Measurements from ENCODE around the gene SPNS3.

Gene SPNS3

DNA sequence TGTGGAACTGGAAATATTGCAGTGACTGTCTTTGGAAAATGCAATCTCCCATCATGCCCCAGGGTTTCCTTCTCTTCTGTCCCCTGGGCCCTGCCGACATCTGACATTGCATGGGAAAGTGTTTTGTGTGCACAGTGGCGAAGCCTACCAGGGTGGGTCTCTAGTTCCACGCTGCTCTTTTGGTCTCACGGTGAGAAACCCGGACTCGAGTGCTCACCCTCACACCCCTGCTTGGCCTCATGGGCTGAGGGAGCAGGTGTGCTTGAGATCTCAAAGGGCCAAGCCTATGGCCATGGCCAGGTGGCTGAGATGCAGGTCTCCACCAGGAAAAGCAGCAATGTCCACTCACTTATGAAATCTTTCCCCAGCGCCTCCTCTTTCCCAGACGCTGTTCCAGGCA, 32.0 kb downstream of the SPNS3 start:
- DNase-seq (ENCODE audit: low spot score), result no peak

DNA sequence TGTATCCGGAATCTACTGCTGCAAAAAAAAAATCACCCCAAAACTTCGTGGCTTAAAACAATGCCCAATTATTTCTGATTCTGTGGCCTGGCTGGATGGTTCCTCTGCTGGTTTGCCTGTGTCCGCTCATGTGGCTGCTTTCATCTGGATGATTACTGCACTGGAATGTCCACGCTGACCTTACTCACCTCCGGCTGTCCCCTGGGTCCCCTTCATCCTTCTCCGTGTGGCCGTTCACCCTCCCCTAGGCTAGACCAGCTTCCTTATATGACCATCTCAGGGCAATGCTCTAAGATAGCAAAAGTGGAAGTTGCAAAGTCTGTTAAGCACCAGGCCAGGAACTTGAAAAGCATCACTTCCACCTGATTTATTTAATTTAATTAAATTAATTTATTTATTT, 33.5 kb downstream of the SPNS3 start:
- DNase-seq (ENCODE audit: low spot score), result no peak

DNA sequence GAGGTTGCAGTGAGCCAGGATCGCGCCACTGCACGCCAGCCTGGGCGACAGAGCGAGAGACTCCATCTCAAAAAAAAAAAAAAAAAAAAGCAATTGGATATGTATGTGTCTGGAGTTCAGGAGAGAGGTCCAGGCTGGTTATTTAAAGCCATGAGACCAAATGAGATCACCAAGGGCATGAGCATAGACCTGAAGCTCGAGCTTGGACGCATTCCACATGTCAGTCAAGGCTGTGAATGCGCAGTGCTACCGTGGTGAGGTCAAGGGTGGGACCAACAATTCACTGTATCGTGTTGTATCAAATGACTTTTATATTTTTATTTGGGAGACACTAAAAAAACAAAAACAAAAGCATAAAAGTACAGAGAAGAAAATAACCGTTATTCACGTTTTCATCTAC, 35.8 kb downstream of the SPNS3 start:
- no peak for DNase-seq (ENCODE audit: low spot score)

DNA sequence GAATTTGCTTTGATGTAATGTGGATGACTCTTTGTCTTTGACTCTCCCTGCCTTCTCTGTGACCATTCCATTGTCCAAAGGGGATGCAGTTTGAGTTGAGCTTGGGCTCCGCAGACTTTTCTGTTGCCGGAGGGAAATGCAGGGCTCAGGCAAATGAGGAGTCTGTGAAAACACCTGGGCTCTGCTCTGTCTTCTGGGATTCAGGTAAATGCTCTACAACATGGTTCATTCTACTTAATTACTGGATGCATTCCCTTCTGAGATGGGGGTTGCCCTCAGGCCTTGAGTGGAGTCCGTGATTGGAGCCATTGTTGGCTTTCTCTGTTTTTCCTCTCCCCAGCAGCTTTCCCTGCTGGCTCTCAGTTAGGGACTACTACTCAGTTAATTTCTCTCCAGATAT, 38.5 kb downstream of the SPNS3 start:
- no peak for DNase-seq (ENCODE audit: low spot score)

DNA sequence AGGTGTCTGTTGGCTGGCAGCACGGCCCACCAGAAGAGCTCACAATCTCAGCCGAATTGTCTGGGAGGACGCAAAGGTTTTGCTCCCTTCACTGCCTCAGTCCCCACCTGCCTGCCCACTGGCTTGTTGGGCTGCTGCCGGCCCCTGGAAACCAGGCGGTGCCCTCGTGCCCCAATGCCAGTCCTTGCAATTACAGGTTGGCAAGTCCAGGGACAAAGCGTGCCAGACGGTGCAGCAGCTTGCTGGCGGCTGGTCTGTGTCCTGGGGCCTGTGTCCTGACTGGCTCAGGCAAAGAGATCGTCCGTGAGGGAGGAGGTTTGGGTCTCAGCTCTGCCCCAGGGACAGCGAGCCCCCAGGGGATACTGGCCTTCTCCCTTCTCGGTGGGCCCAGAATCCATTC, 40.4 kb downstream of the SPNS3 start:
- DNase-seq (ENCODE audit: low spot score), result no peak

DNA sequence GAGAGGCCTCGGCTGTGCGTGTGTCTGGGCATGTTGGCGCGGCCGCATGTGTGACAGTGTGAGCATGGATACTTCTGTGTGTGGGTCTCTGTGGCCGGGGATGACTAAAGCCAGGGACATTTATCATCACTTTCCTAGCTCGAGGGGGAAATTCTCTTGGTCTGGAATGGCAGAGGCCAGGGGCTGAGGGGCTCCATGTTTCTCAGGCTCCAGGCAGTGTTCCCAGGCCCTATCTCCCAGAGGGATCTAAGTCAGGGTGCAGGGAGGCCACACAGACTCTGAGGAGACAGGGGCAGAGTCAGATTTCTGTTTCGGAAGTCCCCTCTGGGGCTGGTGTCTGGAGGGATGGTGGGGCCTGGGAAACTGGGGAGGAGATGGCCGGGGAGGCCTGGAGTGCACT, 41.3 kb downstream of the SPNS3 start:
- no peak for DNase-seq (ENCODE audit: low spot score)

DNA sequence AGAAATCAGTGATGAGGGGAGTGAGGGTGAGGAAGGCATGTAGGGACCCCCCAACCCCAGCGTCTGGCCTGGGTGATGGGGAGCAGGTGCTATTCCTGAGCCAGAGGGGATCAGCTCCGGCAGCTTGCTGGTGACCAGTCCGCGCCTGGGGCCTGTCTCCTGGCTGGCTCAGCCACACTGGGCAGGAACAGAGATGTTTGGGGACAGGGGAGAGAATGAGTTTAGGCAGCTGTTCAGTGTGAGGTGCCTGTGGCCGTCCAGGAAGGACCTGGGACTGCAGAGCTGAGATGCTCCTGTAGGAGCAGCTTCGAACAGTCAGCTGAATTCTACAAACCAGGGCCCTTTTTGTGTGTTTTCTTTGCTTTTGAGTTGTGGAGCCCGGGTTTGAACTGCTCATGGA, 41.7 kb downstream of the SPNS3 start:
- DNase-seq (ENCODE audit: low spot score), result no peak

DNA sequence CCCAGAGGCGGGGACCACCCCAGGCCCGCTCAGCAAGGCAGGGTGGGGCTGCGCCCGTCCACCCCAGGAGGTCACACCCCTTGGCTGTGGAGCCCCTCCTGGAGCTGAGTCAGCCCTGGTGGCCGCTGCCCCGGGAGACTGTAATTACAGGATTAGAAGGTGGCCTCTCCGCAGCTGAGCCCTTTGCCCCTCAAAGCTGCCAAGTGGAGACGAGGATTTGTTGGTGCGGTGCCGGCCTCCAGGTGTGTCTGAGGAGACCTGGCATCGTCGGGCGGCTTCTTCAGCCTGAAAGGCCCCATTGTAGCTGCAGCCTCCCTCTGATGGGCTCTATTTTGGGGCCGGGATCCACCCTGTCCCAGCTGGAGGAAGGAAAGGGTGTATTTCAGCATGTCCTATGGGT, 42.3 kb downstream of the SPNS3 start:
- DNase-seq (ENCODE audit: low spot score), result no peak

DNA sequence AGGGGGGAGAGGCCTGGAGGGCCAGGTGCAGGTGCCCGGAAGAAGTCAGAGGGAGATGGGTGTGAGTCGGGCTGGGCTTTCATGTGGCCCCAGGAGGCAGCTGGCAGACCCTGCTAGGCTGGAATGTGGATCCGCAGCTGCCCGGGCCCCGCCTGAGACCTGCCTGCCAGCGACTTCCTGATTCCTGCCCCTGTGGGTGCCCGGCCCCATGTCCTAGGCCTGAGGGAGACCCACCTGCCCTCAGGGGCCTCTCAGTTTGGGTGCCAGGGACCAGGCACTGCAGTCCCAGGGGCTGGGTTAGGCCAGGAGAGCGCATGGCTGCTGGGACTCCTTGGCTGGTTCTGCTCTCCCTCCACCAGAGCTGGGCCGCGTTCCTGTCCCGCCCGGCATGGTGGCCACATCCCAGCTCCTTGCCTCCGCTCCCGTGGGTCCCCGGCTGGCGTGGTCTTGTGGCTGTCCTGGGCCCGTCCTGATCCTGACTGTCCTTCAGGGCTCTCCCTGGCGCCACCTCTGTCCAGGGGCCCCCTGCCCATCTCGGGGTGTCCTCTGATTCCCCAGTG, 42.9 kb downstream of the SPNS3 start:
- DNase-seq (ENCODE audit: low spot score), result no peak

DNA sequence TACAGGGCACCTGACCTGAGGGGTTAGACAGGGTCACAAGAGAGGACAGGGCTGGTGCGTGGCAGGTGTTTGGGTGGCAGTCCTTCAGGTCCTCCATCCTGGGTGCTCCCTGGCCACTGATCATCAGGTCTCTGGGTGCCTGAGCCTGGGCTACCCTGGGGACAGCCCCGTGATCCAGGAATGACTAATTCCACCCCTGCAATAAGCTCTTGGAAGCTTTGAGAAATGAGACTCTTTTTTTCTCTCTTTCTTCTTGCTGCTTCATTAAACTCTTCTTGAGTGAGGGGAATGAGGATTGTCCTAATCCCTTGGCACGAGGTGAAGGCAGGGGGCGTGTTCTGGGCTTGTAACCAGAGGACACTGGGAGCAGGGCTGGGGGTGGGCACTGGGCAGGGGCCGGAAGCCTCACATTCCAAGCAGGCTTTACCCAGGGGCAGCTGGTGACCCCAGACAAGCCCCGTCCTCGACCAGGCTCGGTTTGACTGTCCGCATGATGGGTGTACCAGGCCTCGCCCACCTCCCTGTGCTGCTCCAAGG, 43.6 kb downstream of the SPNS3 start:
- no peak for DNase-seq (ENCODE audit: low spot score)

DNA sequence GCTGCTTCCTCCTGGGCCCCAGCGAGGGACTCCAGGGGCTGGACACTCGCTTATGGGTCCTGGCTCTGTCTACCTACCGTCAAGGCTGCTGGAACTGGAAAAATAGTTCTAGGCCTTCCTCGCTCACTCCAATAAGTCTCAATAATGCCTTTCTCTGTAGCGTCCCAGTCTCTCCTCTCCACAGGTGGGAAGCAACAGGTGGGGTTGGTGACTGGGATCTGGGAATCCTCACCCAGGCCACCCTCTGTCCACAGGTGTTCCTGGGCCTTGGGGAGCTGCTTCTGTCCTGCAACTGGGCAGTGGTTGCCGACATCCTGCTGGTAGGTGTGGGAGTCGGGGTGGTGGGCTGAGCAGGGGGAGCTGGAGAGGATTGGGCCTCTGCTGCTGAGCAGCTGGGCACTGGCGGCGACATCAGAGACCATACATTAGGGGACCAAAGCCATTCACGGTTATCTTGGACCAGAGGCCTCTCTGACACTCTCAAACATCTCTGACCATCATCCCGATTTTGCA, 44.6 kb downstream of the SPNS3 start:
- DNase-seq (ENCODE audit: low spot score), result no peak

DNA sequence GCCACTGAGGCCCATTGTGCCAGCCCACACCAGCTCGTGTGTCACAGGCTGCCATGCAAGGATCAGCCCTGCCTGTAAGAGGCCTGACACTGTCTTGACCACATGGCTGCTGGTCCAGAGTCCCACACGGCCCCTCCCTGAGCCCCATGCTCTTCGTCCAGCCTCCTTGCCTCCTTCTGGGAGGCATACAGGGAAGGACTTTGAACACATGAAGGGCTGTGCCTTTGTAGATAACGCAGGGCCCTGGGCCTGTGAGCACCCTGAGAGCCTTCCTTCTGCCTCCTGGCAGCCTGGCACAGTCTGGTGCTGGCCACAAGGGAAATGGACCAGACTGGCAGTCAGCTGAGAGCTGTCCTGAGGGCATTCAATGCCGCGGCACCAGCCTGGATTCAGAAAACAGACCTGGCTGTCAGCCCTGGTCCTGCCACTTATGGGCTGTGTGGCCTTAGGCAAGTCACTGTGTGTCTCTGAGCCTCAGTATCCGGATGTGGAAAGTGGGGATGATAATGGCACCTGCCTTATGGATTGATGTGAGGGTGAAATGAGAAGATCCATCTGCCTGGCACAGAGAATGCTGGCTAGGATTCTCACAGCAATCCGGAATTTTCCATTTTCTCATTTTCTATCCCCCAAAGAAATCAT, 45.7 kb downstream of the SPNS3 start:
- DNase-seq (ENCODE audit: low spot score), result no peak

DNA sequence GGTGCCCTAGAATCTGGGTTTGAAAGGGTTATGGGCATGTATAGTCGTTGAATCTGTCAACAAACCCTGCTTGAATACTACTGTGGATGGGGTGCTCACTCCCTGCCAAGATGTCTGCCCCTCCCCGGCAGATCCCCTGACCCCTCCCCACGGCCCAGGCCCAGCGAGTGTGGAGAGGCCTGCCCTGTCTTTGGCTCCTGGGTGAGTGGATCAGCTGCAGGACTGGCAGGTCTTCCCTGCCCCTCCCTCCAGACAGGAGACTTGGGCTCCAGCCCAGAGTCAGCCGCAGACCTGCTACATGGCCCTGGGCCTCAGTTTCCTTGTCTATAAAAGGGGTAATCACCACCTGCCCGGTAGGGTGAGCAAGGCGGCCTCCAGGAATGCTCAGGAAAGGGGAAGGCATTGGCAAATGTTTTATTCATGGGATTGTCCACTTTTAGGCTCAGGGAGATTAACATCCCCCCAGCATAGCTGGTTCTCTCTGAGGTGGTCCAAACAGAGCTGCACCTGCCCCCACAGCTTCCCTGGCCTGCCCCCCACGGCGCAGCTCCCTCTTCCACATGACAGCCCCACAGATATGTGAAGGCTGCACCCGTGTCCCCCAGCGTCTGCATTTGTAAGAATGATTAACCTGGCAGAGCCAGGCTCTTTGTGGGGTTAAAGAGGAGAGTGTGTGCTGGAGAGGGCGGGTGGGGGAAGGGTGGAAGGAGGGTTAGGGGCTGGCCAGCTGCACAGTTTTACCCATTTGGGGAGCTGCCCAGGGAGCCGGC, 46.4 kb downstream of the SPNS3 start:
- DNase-seq (ENCODE audit: low spot score), result no peak

DNA sequence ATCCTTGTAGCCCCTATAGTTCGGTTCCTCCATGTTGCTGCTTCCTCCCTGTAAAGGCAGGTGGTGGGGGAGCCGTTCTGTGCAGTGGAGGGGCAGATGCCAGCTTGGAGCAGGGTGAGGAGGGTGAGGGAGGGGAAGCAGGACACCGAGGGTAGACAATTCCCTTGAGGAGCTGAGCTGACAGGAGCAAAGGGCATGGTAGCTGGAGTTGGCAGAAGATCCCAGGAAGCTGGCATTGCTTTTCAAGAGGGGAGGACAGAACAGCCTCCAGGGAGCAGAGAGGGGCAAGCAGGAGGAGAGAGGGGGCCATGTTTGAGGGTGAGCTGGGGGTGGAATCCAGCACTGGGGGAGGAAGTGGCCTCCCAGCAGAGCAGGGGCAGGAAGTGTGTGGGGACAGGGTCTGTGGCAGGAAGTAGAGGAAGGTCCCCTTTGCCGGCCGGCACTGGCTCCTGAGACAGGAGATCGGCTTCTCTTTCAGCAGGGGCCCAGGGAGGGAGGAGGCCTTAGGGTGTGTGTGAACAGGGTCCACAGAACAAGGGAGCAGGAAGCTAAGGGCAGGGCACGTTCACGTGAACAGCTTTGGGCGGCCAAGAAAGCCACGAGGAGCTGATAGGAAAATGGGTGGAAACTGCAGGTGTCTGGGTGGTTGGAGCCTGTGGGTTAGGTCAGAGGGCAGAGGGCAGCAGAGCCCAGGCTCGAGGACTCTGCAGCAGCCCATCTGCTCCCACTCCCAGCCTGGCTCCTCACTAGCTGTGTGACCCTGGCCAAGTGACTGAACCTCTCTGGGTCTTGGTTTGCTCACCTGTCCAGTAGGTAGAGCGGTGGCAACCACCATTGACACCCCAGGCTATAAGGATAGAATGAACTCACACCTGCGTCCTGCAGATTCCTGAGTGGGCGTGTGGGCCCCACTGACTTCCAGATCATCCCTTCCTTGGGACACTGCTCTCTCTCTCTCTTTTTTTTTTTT, 47.5 kb downstream of the SPNS3 start:
- no peak for DNase-seq (ENCODE audit: low spot score)

DNA sequence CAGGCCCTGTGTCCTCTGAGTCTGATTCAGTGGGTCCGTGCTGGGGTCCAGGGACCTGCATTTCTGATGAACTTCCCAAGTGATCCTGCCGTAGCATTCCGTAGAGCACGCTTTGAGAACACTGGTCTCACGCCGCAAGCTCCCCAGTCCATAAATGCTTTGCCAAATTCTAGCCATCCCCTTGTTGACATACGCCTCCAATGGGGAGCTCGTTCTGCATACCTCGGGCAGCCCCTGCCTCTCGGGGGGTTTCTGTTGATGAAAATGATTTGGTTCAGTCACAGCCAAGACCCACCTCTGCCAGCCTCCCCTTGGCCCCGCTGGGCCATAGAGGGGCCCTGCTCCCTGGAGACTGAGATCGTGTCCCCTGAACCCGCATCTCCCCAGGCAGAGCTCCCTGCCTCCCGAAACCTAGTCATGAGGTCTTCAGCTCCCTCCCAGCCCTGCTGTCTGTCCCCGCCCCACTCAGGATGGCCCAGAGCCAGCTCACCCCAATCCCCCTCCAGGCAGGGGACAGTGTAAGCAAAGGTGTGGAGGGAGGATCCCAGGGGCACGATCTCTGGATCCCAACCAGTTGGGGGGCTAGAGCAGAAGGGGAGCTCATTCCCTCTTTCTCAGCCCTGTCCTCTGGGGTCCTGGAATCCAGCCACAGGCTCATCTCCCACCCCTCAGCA, 48.7 kb downstream of the SPNS3 start:
- no peak for DNase-seq (ENCODE audit: low spot score)

DNA sequence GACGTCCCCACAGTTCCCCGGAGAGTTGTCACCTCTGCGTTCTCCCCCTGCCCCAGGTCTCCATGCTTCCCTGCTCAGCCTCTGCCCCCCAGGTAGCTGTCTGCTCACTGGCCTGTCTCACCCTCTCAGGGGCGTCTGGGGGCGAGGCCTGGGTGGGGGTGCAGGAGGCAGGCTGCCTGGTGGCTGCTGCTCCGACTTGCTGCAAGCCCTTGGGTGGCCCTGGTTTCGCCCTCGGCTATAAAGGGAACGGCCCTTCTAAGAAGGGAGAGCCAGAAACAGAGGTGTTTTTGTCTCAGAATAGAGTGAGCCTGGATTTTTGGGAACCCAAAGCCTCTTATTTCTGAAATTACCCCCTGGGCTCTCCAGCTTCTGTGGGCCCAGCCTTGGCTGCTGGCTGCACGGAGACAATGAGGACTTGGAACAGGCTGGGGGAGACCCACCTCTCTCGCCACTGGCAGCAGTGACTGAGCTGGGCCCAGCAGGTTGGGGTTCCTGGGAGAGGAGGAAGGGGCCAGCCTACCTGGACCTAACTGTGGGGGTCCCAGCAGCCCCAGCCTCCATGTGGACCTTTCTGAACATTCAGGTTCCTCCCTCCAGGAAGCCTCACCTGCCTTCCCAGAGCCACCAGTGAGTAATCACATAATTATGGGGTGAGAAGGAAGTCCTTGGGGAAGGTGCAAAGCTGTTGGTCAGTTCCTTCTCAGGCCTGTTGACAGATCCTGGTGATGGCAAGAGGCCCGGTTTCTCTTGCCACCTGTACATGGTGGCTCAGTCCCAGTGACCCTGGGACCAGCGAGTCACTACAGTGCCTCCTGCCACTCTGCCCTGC, 49.5 kb downstream of the SPNS3 start:
- no peak for DNase-seq (ENCODE audit: low spot score)

DNA sequence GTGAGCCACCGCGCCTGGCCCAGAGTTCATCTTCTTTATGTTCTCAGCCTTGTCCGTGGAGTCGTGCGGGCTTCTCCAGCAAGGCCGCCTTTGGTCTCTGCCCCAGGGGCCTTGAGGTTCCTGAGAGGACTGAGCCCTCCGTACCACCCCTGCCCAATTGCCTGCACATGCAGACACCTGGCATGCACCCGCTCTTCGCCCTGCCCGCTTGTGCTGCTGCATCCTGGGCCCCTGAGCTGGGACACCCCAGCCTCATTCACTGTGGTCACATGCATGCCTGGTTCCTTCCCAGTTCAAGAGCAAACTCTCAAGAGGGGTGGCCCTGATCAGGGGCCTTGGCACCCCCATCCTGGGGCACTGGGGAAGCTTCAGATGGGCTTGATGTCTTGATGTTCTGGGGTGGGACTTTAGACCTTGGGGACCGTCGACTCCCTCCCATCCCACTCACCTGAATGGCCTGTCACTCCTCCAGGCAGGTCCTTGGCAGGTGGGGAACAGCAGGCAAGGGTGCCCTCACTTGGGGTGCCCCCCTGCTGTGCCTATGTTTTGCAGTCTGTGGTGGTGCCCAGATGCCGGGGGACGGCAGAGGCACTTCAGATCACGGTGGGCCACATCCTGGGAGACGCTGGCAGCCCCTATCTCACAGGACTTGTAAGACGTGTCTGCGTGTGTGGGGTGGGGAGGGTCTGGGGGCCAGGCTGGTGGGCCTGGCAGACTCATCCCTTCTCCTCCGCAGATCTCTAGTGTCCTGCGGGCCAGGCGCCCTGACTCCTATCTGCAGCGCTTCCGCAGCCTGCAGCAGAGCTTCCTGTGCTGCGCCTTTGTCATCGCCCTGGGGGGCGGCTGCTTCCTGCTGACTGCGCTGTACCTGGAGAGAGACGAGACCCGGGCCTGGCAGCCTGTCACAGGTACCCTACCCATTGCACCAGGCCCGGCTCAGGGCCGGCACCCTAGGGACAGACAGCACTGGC, 52.2 kb downstream of the SPNS3 start:
- no peak for DNase-seq (ENCODE audit: low spot score)

DNA sequence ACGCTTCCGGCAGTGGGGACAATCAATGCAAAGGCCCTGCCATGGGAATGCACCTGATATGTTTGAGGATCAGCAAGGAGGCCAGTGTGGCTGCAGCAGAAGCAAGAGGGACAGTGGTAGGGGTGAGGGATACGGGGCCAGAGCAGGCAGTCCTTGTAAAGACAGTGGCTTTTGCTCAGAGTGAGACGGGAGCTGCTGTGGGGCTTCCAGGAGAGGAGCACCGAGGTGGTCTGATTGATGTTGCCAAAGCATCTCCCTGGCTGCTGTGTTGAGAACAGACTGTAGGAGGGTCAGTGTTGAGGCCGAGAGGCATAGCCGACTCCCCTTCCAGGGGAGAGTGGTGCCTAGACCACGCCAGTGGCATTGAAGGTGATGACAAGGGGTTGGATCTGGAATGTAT, 53.6 kb downstream of the SPNS3 start:
- no peak for DNase-seq (ENCODE audit: low spot score)

Data from pons (tissue), 1 donor.